ENCODE data around the gene NMRK2.
"Not testable (repeated sequence)": the region's sequence is repeated elsewhere in the genome, so short reads cannot be mapped to it uniquely, and the experiment has no call there.

NMRK2 gene

DNA sequence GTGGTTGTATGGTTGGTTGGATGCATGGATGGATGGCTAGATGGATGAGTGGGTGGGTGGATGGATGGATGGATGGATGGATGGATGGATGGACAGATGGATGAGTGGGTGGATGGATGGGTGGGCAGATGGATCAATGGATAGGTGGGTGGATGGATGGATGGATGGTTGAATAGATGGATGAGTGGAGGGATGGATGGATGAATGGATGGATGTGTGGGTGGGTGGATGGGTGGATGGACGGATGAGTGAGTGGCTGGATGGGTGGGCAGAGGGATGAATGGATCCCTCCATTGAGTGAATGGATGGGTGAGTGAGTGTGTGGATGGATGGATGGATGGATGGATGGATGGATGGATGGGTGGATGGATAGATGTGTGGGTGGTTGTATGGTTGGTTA, 9.0 kb upstream of the NMRK2 start:
- DNase-seq = no peak
- in situ Hi-C loops (cut with MboI; ENCODE audit: low pct_unique_long_range_greater_than_20kb, low sequenced_read_pairs) = no loop called here

DNA sequence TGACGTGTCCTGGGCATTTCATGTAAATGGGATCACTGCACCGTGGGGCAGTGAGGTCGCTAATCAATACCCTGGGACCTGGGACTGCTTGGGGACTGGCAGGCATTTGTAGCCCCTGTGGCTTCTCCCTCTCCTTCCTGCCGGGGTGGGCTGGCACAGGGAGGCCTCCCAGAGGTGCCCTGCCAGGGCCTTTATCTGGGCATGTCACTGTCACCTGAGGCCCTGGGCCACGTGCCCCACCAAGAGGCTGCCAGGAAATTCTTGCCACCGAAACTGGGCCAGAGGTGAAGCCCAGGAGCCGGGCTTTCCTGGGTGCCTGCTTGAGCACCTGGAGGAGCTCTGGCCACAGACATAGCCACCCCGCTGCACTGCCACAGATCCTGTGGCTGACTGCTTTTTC, 1.8 kb upstream of the NMRK2 start:
- no peak for DNase-seq
- in situ Hi-C loops (cut with MboI; ENCODE audit: low pct_unique_long_range_greater_than_20kb, low sequenced_read_pairs) = no loop called here

DNA sequence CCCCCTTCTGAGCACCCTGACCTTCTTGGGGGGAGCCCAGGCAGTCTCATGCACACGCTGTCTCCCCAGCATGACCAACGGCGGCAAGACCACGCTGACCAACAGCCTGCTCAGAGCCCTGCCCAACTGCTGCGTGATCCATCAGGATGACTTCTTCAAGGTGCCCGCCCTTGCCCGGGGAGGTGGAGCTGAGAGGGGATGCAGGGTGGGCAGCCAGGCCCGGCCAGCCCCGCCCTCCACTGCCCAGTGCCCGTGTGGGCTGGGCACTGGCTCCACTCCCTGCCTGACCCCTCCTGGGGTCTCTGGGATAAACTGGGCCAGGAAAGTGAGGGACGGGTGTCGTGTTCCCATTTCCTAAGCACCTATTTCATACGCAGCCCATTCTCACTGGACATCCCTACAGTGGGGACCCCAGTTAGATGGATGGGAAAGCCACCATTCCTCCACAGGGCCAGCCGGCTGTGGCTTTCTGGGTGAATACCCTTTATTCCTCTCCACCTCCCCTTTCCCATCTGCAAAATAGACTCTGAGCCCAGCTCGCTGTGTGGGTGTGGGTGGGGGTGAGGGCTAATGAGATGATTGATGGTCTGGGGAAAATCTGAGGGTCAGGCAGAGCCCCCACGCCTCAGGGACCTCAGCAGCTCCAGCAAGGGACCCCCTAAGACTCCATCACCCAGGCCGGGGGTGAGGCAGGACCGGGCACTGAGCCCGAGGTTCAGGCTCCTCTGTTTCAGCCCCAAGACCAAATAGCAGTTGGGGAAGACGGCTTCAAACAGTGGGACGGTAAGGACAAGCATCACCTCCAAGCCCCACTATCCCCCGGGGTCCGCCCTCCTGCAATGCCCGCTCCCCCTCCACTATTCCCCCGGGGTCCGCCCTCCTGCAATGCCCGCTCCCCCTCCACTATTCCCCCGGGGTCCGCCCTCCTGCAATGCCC, 3.9 kb downstream of the NMRK2 start:
- in situ Hi-C loops (cut with MboI; ENCODE audit: low pct_unique_long_range_greater_than_20kb, low sequenced_read_pairs) = no loop called here
- DNase-seq = no peak

DNA sequence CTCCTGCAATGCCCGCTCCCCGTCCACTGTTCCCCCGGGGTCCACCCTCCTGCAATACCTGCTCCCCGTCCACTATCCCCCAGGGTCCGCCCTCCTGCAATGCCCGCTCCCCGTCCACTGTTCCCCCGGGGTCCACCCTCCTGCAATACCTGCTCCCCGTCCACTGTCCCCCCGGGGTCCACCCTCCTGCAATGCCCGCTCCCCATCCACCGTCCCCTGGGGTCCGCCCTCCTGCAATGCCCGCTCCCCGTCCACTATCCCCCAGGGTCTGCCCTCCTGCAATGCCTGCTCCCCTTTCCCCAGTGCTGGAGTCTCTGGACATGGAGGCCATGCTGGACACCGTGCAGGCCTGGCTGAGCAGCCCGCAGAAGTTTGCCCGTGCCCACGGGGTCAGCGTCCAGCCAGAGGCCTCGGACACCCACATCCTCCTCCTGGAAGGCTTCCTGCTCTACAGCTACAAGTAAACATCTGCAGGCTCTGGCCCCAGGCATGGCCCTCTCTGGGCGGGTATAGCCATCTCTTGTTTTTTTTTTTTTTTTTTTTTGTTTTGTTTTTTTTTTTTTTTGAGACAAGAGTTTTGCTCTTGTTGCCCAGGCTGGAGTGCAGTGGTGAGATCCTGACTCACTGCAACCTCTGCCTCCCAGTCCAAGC, 5.6 kb downstream of the NMRK2 start:
- DNase-seq; in situ Hi-C loops (cut with MboI; ENCODE audit: low pct_unique_long_range_greater_than_20kb, low sequenced_read_pairs): not testable (repeated sequence)

DNA sequence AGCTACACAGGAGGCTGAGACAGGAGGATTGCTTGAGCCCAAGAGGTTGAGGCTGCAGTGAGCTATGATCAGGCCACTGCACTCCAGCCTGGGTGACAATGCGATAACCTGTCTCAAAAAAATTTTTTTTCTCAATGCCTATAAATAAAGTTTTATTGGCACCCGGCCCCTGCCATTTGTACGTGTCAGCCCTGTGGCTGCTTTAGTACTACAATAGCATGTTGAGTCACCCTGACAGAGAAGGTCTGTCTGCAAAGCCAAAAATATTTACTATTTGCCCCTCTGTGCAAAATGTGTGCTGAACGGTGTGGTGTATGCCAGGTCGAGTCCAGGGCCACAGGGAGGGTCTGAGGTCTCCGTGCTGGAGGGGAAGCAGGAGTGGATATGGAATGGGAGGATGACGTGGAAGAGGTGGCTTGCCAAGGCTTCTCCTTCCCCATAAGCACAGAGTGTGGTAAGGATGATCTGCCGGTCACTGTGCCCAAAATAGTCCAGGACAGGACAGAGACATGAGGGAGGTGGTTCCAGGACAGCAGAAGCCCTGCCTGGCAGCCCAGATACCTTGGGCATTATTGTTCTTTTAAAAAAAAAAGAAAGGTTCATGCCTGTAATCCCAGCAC, 10.0 kb downstream of the NMRK2 start:
- peak; percentile 40 for DNase-seq
- in situ Hi-C loops (cut with MboI; ENCODE audit: low pct_unique_long_range_greater_than_20kb, low sequenced_read_pairs) = no loop called here

DNA sequence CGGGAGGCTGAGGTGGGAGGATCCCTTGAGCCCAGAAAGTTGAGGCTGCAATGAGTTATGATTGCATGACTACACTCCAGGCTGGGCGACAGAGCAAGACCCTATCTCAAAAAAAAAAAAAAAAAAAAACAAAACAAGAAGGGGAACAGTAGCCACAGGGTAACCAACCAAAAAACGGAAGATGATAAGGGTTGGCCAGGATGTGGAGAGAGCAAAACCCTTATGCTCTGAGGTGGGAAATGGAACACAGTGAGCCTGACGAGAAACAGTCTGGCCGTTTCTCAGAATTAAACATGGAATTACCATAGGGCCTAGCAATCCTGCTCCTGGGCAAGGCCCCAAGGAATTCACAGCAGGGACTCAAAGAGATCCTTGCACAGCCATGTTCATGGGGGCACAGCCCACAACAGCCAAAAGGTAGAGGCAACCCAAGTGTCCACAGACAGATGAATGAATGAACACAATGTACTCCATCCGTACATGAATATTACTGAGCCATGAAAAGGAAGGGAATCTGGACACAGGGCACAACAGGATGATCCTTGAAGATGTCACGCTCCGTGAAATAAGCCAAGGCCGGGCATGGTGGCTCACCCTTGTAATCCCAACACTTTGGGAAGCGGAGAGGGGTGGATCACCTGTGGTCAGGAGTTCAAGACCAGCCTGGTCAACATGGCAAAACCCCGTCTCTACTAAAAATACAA, 11.3 kb downstream of the NMRK2 start:
- peak; percentile 61 for DNase-seq

DNA sequence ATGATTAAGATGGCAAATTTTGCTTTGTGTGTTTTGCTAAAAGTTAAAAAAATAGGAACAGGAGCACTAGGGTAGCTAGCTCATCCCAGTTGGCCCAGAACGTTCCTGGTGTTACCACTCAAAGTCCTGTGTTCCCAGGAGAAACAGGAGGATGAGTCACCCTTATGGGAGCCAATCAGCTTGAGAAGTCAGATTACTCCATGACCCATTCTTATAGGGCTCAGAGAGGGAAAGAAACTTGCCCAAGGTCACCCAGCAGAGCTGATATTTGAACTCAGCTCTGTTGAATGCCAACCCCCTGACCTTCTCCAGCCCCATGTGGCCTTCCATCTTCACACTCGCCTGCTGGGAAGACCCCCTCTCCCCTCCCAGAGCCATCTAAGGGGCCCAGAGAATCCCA, 13.0 kb downstream of the NMRK2 start:
- DNase-seq = no peak
- in situ Hi-C loops (cut with MboI; ENCODE audit: low pct_unique_long_range_greater_than_20kb, low sequenced_read_pairs) = no loop called here

More for the DNA sequence above, 11.3 kb downstream of the NMRK2 start:
- in situ Hi-C loops (cut with MboI; ENCODE audit: low pct_unique_long_range_greater_than_20kb, low sequenced_read_pairs) = no loop called here

DNA sequence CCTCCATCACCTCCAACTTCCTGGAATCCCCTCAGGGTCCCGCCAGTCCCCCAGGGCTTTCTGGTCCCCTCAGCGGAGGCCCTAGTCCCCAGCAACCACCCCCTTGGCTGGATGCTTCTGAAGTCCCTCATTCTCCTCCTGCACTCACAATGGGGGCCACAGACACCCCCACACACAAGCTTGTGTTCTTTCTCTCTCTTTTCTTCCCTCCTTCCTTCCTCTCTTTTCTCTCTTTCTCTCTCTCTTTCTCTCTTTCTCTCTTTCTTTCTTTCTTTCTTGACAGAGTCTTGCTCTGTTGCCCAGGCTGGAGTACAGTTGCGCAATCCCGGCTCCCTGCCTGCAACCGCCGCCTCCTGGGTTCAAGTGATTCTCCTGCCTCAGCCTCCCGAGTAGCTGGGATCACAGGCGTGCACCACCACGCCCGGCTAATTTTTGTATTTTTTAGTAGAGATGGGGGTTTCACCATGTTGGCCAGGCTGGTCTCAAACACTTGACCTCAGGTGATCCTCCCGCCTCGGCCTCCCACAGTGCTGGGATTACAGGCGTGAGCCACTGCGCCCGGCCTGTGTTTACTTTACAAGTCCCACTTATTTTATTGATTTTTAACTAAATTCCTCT, 14.6 kb downstream of the NMRK2 start:
- DNase-seq; in situ Hi-C loops (cut with MboI; ENCODE audit: low pct_unique_long_range_greater_than_20kb, low sequenced_read_pairs): not testable (repeated sequence)

DNA sequence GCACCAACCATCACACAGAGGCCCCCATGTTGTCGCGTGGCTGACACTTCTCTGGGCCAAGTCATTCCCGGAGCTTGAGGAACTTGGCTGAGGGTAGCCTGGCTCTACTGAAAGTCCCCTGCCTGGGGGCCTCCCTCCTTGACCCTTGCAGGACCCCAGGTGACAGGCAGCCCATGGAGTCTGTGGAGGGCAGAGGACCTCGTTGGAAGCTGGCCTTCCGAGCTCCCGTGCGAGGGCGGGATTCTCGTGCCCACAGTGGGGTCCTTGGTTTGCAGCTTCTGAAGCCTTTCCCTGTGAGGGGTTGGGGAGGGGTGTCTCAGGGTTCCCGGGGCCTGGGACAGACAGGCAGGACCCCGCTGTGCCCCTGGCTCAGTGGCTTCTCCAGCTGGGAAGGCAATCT, 16.4 kb downstream of the NMRK2 start:
- in situ Hi-C loops (cut with MboI; ENCODE audit: low pct_unique_long_range_greater_than_20kb, low sequenced_read_pairs) = no loop called here
- no peak for DNase-seq

DNA sequence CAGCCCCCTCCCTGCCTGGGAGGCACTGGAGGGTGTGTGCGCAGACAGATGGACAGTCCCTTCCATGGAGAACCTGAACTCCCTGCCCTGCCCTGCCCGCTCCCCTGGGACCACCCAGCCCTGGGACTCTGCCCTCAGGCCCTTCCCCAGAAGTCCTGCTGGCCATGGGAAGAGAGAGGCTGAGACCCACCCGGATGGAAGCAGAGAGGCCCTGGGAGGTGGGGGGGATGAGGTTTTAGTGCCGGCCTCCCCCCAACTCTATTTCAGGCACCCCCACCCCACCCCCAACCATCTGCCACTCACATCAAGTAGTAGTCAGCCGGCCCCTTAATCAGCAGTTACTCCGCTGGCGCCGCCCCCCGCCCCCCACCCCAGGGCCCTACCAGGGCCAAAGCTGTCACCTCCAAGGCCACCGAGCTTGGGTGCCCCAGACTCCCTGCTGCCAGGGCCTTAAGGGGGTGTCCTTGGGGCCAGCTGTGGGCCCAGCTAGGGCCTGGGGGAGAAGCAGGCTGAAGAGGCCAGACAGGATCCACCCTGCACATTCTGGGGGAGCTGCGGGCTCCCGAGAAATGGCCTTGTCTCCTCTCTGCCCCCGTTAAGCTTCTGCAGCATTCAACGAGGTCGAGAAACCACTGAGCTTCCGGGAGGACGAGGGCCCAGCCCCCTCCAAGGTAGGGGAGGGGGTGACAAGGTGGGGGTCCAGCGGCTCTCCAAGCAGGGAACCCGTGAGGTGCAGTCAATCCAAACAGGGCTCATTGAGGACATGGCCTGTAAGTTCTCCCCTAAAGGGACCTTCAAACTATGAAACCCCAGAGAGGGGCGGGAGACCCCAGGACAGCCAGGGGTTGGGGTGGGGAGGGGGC, 17.4 kb downstream of the NMRK2 start:
- no peak for DNase-seq
- in situ Hi-C loops (cut with MboI; ENCODE audit: low pct_unique_long_range_greater_than_20kb, low sequenced_read_pairs) = no loop called here

DNA sequence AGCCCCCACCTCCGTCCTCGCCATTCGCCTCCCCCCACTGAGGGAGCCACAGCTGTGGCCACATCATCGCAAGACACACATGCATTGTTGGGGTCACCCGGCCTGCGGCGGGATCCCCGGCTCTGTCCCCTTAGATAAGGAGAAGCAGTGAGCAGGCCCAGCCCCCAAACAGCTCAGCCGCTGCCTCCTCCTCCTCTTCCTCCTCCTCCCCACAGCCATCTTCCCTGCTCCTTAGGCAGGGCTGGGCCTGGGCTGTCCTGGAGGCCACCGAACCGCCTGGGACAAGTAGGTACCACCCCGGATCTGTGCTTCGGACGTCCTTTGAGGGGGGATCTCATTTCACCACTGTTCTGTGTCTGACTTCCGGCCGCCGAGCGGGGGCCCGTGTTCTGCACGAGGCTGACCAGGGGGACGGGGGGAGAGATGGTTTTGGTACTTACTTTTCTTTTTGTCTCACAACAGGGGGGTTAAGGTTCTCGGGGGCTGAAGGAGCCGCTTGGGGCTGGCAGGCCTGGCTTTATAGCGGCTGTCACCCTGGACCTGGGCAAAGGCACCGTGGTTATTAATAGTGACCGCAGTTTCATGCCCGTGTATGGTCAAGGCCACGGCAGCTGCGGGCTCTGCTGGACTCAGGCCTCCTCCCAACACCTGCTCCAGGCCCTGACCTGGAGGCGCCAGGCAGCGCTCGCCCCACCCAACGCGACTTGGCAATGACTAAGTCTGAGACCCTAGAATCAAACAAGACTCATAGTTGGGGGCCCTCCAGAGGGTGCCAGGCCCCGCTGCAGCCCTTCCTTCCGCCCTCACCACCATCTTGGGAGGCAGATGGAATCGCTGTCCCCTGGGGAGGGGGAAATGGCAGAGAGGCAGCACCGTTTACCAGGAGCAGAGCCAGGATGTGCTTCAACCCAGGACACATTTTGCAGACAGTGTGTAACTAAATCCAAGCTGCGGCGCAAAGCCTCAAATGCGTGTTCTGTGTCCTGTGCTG, 18.3 kb downstream of the NMRK2 start:
- in situ Hi-C loops (cut with MboI; ENCODE audit: low pct_unique_long_range_greater_than_20kb, low sequenced_read_pairs) = no loop called here
- no peak for DNase-seq

DNA sequence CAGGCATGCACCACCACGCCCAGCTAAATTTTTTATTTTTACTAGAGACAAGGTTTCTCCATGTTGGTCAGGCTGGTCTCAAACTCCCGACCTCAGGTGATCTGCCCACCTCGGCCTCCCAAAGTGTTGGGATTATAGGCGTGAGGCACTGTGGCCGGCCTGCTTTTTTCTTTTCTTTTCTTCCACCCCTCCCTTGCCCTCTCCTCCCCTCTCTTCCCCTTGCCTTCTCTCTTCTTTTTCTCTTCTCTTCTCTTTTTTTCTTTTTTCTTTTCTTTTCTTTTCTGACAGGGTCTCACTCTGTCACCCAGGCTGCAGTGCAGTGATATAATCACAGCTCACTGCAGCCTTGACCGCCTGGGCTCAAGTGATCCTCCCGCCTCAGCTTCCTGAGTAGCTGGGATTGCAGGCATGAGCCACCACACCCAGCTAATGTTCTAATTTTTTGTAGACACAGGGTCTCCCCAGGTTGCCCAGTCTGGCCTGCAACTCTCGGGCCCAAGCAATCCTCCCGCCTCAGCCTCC, 19.9 kb downstream of the NMRK2 start:
- DNase-seq; in situ Hi-C loops (cut with MboI; ENCODE audit: low pct_unique_long_range_greater_than_20kb, low sequenced_read_pairs): not testable (repeated sequence)

DNA sequence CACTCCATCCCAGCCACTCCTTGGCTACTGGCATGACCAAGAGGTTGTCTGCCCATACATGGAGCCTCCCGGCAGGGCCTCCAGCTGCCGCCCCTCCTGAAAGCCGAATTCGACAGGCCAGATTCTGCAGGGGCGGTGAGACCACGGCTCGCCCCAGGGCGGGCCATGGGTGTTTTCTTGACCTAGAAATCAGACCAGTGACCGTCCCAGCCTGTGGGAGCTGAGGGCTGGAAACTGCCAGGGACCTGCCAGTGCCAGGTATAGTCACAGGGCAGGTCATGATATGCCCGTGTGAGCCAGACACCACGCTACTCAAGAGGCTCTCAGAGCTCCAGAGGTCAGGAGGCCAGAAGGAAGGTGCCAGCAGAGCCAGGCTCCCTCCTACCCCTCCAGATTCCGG, 21.2 kb downstream of the NMRK2 start:
- no peak for DNase-seq
- in situ Hi-C loops (cut with MboI; ENCODE audit: low pct_unique_long_range_greater_than_20kb, low sequenced_read_pairs) = no loop called here

DNA sequence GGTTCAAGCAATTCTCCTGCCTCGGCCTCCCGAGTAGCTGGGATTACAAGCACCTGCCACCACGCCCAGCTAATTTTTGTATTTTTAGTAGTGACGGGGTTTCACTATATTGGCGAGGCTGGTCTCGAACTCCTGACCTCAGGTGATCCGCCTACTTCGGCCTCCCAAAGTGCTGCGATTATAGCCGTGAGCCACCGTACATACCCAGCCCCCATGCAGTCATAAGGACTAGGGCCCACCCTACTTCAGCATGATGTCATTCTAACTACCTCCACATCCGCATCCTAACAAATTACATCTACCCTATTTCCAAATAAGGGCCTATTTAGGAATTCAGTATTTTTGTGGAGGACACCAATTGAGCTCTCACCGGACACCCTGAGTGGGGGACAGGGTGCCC, 22.4 kb downstream of the NMRK2 start:
- in situ Hi-C loops (cut with MboI; ENCODE audit: low pct_unique_long_range_greater_than_20kb, low sequenced_read_pairs); DNase-seq: not testable (repeated sequence)

DNA sequence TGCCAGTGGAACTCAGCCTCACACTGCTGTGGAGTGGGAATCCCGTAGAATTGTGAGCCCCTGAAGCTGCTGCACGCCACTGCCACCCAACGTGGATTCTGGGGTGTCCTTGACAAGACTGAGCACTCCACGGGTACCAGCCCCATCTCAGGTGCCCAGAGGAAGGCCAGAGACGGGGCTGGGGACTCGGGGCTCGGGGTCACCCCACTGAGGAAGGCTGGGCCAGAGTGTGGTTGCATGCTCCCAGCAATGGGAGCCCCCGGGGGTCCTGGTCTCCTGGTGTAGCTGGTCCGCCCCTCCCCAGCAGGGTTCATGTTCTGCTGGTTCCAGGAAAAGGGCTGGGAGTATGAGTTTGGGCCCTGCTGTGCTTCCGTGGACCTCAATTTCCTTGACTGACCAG, 22.8 kb downstream of the NMRK2 start:
- no peak for DNase-seq
- in situ Hi-C loops (cut with MboI; ENCODE audit: low pct_unique_long_range_greater_than_20kb, low sequenced_read_pairs) = no loop called here

DNA sequence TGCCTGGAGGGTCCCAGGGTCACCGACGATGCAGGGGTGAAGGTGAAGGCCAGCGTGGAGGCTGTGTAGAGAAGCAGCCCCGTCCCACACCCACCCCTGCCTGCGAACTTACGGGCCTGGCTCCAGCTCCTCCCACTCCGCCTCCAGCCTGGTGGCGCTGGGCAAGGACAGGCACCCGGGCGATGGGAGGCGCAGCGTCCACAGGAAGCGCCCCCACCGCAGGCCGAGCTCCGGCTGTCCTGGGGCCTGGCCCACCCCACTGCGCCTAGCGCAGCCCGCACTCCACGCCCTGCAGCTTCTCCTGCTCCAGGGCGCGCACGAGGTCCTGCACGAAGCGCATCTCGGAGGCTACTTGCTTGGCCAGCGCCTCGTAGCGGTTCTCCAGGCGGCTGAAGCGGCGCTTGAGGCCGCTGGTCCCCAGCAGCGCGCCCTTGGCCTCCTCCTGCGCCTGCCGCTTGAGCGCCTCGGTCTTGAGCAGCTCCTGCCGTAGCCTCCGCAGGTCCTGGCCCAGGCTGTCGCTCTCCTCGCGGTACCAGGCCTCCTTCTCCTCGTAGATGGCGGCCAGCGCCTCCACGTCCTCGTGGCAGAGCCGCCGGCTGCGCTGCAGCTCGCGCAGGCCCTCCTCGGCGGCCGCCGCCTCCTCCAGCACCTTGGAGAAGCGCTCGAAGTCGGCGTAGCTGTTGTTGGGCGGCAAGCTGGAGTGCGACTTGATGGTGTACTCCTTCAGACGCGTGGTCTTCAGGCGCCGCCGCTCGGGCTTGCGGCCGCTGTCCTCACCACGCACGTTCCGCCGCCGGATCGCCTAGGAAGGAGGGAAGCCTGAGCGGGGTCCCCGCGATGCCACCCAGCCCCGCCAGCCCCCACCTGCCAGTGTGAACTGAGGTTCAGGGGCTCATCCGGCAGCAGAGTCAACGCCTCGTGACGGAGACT, 26.2 kb downstream of the NMRK2 start:
- in situ Hi-C loops (cut with MboI; ENCODE audit: low pct_unique_long_range_greater_than_20kb, low sequenced_read_pairs) = no loop called here
- no peak for DNase-seq

Data from KBM-7 (cell line).